22Rv1 (cell line): ENCODE results near the gene SLC35G6.

ENCODE experiments used
- H3K27ac ChIP-seq: fragments of 450-650 bp; 2 replicates; pipeline ENCODE4 v1.5.1; 2017
- ZFX ChIP-seq: fragments of 450-650 bp; IDR thresholded peaks from 2 replicates; pipeline ENCODE4 v1.6.1; 2017; ENCODE audit warnings: antibody characterized with exemption, borderline replicate concordance
- TF ChIP-seq, protein P1 (sequence below): fragments of 450-650 bp; IDR thresholded peaks from 2 replicates; pipeline ENCODE4 v1.5.1; 2017; ENCODE audit warnings: mild to moderate bottlenecking

SLC35G6 gene

GRCh38 chr17:7478276-7479212 is 2.7 kb upstream of the SLC35G6 start:
- TF ChIP-seq, protein P1, sequence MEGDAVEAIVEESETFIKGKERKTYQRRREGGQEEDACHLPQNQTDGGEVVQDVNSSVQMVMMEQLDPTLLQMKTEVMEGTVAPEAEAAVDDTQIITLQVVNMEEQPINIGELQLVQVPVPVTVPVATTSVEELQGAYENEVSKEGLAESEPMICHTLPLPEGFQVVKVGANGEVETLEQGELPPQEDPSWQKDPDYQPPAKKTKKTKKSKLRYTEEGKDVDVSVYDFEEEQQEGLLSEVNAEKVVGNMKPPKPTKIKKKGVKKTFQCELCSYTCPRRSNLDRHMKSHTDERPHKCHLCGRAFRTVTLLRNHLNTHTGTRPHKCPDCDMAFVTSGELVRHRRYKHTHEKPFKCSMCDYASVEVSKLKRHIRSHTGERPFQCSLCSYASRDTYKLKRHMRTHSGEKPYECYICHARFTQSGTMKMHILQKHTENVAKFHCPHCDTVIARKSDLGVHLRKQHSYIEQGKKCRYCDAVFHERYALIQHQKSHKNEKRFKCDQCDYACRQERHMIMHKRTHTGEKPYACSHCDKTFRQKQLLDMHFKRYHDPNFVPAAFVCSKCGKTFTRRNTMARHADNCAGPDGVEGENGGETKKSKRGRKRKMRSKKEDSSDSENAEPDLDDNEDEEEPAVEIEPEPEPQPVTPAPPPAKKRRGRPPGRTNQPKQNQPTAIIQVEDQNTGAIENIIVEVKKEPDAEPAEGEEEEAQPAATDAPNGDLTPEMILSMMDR, result no peak
- no peak for TF ChIP-seq ZFX
- H3K27ac ChIP-seq, result peak overlapping the region; percentile 86

DNA sequence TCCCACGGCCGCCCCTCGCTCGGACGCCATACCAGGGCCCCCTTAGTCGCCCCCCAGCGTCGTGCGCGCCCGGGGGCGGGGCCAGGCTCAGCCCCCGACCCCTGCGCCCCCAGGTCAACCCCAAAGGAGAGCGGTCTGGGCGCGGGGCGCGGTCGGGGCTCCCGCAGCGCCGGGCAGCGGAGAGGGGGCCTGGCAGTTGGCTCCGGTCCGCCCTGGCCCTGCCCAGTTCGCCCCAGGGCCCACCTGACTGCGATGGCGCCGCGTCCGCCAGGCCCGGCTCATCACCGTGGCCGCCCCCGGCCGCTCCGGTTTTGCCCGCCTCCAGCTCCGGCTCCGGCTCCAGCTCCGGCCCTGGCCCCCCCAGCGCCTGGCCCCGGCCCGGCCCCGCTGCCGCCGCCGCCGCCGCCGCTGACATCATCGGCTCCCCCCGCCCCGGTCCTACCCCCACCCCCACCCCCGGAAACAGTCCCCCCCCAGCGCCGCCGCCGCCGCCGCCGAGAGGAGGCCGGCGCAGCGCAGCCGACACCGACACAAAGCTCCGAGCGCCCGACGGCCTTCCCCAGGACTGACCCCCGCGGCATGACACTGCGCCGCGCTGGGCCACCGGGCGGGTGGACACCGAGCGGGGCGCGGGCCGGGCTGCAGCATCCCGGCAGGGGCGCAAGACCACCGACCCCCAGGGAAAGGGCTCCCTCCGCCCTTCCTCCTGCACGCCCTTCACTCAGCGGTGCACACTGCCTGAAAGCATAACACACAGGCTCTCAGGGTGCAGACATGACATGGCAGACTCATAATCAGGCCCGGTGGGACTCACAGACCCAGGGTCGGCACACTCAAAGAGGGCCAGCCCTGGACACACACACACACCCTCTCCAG is 1.8 kb upstream of the SLC35G6 start, which contains the start of gene ZBTB4:
TSS of gene ZBTB4 (minus strand) at position 419 of the 876 bp plus-strand sequence. CDS start 12,830 bp downstream, outside the sequence.
- H3K27ac ChIP-seq, result peak within 1 kb of the TSS; percentile 86
- TF ChIP-seq, protein P1, result no peak
- TF ChIP-seq ZFX, result no peak

GRCh38 chr17:7480089-7480384 is 1.2 kb upstream of the SLC35G6 start:
- H3K27ac ChIP-seq, result peak overlapping the region; percentile 86
- TF ChIP-seq, protein P1, result 0 out of 2 replicates have a peak, but pooled peaks have one; percentile 3
- no peak for TF ChIP-seq ZFX

DNA sequence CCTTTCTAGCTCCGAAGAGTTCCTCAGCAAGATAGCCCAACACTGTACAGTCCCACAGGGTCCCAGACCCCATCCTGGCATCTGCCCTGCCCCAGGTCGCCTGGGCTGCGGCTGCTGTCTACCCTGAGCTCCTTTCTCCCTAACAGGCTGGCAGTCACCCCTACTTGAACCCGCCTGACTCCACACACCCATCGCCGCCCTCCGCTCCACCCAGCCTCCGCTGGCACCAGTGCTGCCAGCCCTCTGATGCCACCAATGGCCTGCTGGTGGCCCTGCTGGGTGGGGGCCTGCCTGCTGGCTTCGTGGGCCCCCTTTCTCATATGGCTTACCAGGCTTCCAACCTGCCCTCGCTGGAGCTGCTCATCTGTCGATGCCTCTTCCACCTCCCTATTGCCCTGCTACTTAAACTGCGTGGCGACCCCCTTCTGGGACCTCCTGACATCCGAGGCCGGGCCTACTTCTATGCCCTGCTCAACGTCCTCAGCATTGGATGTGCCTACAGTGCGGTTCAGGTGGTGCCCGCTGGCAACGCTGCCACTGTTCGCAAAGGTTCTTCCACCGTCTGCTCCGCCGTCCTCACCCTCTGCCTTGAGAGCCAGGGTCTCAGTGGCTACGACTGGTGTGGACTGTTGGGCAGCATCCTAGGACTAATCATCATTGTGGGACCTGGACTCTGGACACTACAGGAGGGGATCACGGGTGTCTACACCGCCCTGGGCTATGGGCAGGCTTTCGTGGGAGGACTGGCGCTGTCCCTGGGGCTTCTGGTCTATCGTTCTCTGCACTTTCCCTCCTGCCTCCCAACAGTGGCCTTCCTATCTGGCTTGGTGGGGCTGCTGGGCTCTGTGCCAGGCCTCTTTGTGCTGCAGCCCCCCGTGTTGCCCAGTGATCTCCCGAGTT is 846 bp downstream of the SLC35G6 start:
- peak overlapping the region; percentile 18; the same call in 1 of the 2 replicates for H3K27ac ChIP-seq

DNA sequence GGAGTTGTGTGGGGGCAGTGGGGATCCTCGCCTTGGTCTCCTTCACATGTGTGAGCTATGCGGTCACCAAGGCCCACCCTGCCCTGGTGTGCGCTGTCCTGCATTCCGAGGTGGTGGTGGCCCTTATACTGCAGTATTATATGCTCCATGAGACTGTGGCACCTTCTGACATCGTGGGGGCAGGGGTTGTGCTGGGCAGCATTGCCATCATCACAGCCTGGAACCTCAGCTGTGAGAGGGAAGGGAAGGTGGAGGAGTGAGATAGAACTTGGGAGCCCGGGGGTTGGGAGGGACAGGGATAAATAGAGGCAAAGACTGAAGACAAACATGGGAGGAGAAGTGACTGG is 1.5 kb downstream of the SLC35G6 start:
- H3K27ac ChIP-seq, result peak overlapping the region; percentile 97

- peak overlapping the region; percentile 97 for H3K27ac ChIP-seq
- TF ChIP-seq, protein P1, result no peak
- TF ChIP-seq ZFX, result no peak
Observed at GRCh38 chr17:7483255-7484066, 2.2 kb downstream of the SLC35G6 start.

- TF ChIP-seq, protein P1, result no peak
- peak within 1 kb of the TSS; percentile 97 for H3K27ac ChIP-seq
Observed at GRCh38 chr17:7484067-7484918, 3.0 kb downstream of the SLC35G6 start, which contains the start of gene POLR2A. TSS of gene POLR2A (plus strand) at chr17:7484366.
